ENCODE results near the gene MEFV. TPM values are rescaled to one million over a fixed set of nuclear protein-coding genes. Genes with fewer than 3 reads are reported as not detected.

Gene MEFV
- total and polyA plus RNA-seq, 10 of the 15 experiments (the other 5 are each of a cell fraction or from before 2014, with no cell fraction given) = 0.03 to 0.11 (median 0.09) TPM; not detected in 5

DNA sequence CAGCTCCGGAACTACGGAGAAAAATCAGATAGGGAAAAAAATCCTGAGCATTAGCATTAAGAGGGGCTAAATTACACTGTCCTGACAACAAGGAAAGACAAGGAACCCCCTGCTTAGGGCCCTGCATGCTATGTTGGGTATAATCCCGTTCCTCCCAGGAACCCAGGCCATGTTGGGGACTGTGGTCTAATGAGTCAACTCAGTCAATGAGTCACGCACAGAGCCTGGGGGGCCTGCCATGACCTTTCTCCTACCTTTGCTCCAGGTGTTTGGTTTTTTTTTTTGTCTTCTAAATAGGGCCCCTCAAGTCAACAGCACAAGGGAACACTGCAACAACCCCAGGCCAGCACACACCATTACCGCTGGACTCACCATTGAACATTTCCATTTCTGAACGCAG lies 12.6 kb downstream of the MEFV start:
- in situ Hi-C loops (cut with MboI) = no loop called here
- H3K27me3 ChIP-seq (replicated peaks in 1 of 2; ENCODE audit: control insufficient read depth in 2 of 2, insufficient read depth in 2 of 2, low read length in 1 of 2) = no peaks in the 10 kb centered on the region; a peak in 1 of 4 replicates

More for the DNA sequence above, 12.6 kb downstream of the MEFV start:
- BruUV-seq (replicated peaks) = no TSS peak
- no peak for ATAC-seq
- Histone ChIP-seq H3K4me1 (ENCODE audit: control insufficient read depth, insufficient read depth, low read length) (no peaks in the 10 kb centered on the region), H3K4me2 (ENCODE audit: control insufficient read depth, insufficient read depth) (no peak overlapping the region), H3K9ac (ENCODE audit: control insufficient read depth, insufficient read depth, low read length) (no peak overlapping the region), H3K79me2 (ENCODE audit: control insufficient read depth, insufficient read depth, low read length) (no peaks in the 10 kb centered on the region), H3K36me3 (ENCODE audit: control insufficient read depth in 2 of 2, insufficient read depth in 2 of 2, low read length in 1 of 2) (no peaks in the 10 kb centered on the region), H2AFZ (ENCODE audit: control insufficient read depth, low read depth, low read length) (no peak overlapping the region), H3K27ac (ENCODE audit: control insufficient read depth, insufficient read depth) (no peak overlapping the region), H3K9me3 (replicated peaks; ENCODE audit: control insufficient read depth, insufficient read depth, low read length) (no peaks in the 10 kb centered on the region), H3K4me3 (no peak overlapping the region), H4K20me1 (ENCODE audit: control insufficient read depth, insufficient read depth) (no peaks in the 10 kb centered on the region)
- DNase-seq (ENCODE audit: low read depth, low spot score) = no peak
- FAIRE-seq = no peak
- ChIA-PET RAD21 (ENCODE audit: unreplicated experiment) (no interaction called here), POLR2A (no interaction called here), CTCF (interaction anchor here (0.5 kb wide), 1 partner anchor 608 kb away, joined by 3 read pairs; no protein-coding TSS in a partner anchor), SMC1A (ENCODE audit: uncharacterized antibody, unreplicated experiment) (interaction anchor here (1.5 kb wide), 1 partner anchor 35 kb away, joined by 3 read pairs; no protein-coding TSS in a partner anchor)
- TF ChIP-seq TARDBP (IDR thresholded peaks at IDR 0.05; ENCODE audit: borderline replicate concordance) (no peak), NR2C1 (IDR thresholded peaks at IDR 0.05) (no peak), JUND (IDR thresholded peaks at IDR 0.05; ENCODE audit: low read depth, low read length) (no peak), STAT3 (IDR thresholded peaks at IDR 0.05; ENCODE audit: low read depth, low read length) (no peak), SMAD1 (IDR thresholded peaks at IDR 0.05; ENCODE audit: low read depth, partially characterized antibody) (no peak), LARP7 (IDR thresholded peaks at IDR 0.05) (no peak), CBX3 (IDR thresholded peaks at IDR 0.05; ENCODE audit: borderline replicate concordance, low read depth) (no peak), BACH1 (IDR thresholded peaks at IDR 0.05; ENCODE audit: borderline replicate concordance) (no peak), SP1 (IDR thresholded peaks at IDR 0.05; ENCODE audit: low read depth, low read length) (no peak)
- TF ChIP-seq, protein P1, sequence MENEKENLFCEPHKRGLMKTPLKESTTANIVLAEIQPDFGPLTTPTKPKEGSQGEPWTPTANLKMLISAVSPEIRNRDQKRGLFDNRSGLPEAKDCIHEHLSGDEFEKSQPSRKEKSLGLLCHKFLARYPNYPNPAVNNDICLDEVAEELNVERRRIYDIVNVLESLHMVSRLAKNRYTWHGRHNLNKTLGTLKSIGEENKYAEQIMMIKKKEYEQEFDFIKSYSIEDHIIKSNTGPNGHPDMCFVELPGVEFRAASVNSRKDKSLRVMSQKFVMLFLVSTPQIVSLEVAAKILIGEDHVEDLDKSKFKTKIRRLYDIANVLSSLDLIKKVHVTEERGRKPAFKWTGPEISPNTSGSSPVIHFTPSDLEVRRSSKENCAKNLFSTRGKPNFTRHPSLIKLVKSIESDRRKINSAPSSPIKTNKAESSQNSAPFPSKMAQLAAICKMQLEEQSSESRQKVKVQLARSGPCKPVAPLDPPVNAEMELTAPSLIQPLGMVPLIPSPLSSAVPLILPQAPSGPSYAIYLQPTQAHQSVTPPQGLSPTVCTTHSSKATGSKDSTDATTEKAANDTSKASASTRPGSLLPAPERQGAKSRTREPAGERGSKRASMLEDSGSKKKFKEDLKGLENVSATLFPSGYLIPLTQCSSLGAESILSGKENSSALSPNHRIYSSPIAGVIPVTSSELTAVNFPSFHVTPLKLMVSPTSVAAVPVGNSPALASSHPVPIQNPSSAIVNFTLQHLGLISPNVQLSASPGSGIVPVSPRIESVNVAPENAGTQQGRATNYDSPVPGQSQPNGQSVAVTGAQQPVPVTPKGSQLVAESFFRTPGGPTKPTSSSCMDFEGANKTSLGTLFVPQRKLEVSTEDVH (IDR thresholded peaks at IDR 0.05; ENCODE audit: low read depth, partially characterized antibody) = no peak
- TF ChIP-seq, protein P2, sequence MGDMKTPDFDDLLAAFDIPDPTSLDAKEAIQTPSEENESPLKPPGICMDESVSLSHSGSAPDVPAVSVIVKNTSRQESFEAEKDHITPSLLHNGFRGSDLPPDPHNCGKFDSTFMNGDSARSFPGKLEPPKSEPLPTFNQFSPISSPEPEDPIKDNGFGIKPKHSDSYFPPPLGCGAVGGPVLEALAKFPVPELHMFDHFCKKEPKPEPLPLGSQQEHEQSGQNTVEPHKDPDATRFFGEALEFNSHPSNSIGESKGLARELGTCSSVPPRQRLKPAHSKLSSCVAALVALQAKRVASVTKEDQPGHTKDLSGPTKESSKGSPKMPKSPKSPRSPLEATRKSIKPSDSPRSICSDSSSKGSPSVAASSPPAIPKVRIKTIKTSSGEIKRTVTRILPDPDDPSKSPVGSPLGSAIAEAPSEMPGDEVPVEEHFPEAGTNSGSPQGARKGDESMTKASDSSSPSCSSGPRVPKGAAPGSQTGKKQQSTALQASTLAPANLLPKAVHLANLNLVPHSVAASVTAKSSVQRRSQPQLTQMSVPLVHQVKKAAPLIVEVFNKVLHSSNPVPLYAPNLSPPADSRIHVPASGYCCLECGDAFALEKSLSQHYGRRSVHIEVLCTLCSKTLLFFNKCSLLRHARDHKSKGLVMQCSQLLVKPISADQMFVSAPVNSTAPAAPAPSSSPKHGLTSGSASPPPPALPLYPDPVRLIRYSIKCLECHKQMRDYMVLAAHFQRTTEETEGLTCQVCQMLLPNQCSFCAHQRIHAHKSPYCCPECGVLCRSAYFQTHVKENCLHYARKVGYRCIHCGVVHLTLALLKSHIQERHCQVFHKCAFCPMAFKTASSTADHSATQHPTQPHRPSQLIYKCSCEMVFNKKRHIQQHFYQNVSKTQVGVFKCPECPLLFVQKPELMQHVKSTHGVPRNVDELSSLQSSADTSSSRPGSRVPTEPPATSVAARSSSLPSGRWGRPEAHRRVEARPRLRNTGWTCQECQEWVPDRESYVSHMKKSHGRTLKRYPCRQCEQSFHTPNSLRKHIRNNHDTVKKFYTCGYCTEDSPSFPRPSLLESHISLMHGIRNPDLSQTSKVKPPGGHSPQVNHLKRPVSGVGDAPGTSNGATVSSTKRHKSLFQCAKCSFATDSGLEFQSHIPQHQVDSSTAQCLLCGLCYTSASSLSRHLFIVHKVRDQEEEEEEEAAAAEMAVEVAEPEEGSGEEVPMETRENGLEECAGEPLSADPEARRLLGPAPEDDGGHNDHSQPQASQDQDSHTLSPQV (IDR thresholded peaks at IDR 0.05) = no peak
- 43% methylated on average over 6 of the region's 6 CpGs for WGBS (ENCODE audit: insufficient coverage, insufficient replicate concordance, low lambda C conversion rate, missing lambda C conversion rate)
- intact Hi-C loops (cut with micrococcal nuclease; ENCODE audit: unreplicated experiment) = no loop called here
